Mesothelial cell of epicardium (in vitro differentiated cells): Measurements from ENCODE around the gene GPRC5B. TPM values are rescaled to one million over a fixed set of nuclear protein-coding genes. Genes with fewer than 3 reads are reported as not detected.

ENCODE experiments used
- DNase-seq, 2 experiments: peaks; one replicate each; pipeline ENCODE4 v3.0.0; 2021; ENCODE audit warnings: low spot score in 2 of 2; ENCODE audit not compliant: unreplicated experiment in 2 of 2
- H3K27ac Mint-ChIP-seq: 2 replicates; pipeline ENCODE4 v1.8.0; 2021; ENCODE audit warnings: mixed read lengths
- H3K27me3 Mint-ChIP-seq: 2 replicates; pipeline ENCODE4 v1.8.0; 2021; ENCODE audit warnings: low read depth, mixed read lengths
- H3K36me3 Mint-ChIP-seq: 2 replicates; pipeline ENCODE4 v1.8.0; 2021; ENCODE audit warnings: mixed read lengths
- H3K4me1 Mint-ChIP-seq: 2 replicates; pipeline ENCODE4 v1.8.0; 2021; ENCODE audit warnings: mixed read lengths
- H3K4me3 Mint-ChIP-seq: 2 replicates; pipeline ENCODE4 v1.8.0; 2021; ENCODE audit warnings: mild to moderate bottlenecking, moderate library complexity, mixed read lengths
- H3K9me3 Mint-ChIP-seq: 2 replicates; pipeline ENCODE4 v1.8.0; 2021; ENCODE audit warnings: mixed read lengths
- CTCF ChIP-seq: fragments of 200-600 bp; sonication (generic); IDR thresholded peaks from one replicate; pipeline ENCODE4 v1.5.0; 2021; ENCODE audit warnings: antibody characterized with exemption; ENCODE audit not compliant: unreplicated experiment
- total RNA-seq: library from RNA; stranded (reverse); gene quantifications from 3 replicates; pipeline ENCODE4 v1.2.1, GENCODE V29; 2021

GPRC5B gene
- total RNA-seq, 1 donor from 2014 or later, result 36.5 TPM

DNA sequence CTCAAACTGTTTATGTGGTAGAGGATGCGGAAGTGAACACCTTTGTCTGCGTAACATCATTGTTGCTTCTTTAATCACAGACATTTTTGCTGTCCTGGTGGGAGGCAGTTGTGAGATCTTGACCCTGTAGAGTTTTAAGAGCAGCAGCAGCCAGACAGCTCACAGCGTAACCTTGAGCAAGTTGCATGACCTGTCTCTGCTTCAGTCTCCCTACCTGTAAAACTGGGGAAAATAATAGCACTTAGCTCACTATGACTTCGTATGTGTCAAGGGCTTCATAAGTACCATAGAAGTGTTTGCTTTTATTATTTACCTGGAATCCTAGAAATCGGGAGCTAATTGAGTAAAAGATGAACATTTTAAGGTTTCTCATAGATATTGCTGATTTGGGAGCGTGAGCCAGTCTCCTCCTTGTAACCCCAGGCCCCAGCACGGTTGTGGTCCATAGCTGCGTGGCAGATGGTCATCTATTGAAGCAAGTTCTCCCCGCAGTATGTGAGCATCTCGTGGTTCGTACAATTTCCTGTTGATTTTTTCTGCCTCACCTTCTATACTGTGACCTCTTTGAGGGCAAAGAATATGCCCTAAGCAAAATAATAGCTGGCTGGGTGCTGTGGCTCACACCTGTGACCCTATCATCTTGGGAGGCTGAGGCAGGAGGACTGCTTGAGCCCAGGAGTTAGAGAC lies 34.4 kb downstream of the GPRC5B start:
- no peak for DNase-seq
- H3K27me3 Mint-ChIP-seq, result no peaks in the 10 kb centered on the region
- H3K4me3 Mint-ChIP-seq, result no peak overlapping the region
- TF ChIP-seq CTCF, result no peak
- no peak overlapping the region for H3K27ac Mint-ChIP-seq
- peaks cover 9% of the 10 kb centered on the region for H3K4me1 Mint-ChIP-seq
- H3K9me3 Mint-ChIP-seq, result no peaks in the 10 kb centered on the region
- no peaks in the 10 kb centered on the region for H3K36me3 Mint-ChIP-seq

GRCh38 chr16:19848756-19849155 lies 35.9 kb downstream of the GPRC5B start:
- Mint-ChIP-seq H3K27me3 (no peaks in the 10 kb centered on the region), H3K4me1 (peaks cover 7% of the 10 kb centered on the region), H3K4me3 (no peak overlapping the region), H3K36me3 (no peaks in the 10 kb centered on the region), H3K27ac (no peak overlapping the region), H3K9me3 (no peaks in the 10 kb centered on the region)
- no peak for DNase-seq
- TF ChIP-seq CTCF, result no peak

- no peak for TF ChIP-seq CTCF
- Mint-ChIP-seq H3K27ac (no peak overlapping the region), H3K36me3 (no peaks in the 10 kb centered on the region), H3K27me3 (no peaks in the 10 kb centered on the region), H3K9me3 (no peaks in the 10 kb centered on the region), H3K4me1 (peaks cover 4% of the 10 kb centered on the region), H3K4me3 (no peak overlapping the region)
- no peak for DNase-seq
Observed at GRCh38 chr16:19846436-19846835, 38.2 kb downstream of the GPRC5B start.

DNA sequence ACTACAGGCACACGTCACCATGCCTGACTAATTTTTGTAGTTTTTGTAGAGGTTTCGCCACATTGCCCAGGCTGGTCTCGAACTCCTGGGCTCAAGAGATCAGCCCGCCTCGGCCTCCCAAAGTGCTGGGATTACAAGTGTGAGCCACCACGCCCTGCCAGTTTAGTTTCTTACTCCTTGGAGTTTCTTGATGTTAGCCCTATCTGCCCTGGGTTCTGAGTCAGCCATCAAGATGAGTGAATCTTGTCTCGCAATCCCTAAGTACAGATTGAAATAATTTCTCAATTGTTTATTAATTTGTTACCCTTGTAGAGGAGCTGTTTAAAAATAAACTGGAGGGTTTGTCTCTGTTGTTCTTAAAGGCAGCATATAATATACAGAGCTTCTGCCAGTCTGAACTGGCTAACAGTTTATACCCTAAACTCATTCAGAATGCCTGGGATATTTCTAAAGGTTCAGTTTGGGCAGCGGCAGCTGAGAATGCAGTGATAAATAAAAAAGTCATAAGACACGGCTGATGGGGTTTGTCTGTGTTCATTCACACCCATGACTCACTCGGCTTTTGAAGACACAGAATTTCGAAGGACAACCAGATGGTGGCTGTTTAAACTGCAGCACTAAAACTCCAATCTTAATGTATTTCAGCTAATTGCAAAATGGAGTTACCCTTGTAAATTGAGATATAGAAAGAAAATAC lies 39.6 kb downstream of the GPRC5B start:
- no peaks in the 10 kb centered on the region for H3K36me3 Mint-ChIP-seq
- peaks cover 4% of the 10 kb centered on the region for H3K4me1 Mint-ChIP-seq
- no peak overlapping the region for H3K27ac Mint-ChIP-seq
- no peak for DNase-seq
- H3K27me3 Mint-ChIP-seq, result no peaks in the 10 kb centered on the region
- no peak overlapping the region for H3K4me3 Mint-ChIP-seq
- TF ChIP-seq CTCF, result no peak
- H3K9me3 Mint-ChIP-seq, result no peaks in the 10 kb centered on the region

- no peaks in the 10 kb centered on the region for H3K36me3 Mint-ChIP-seq
- H3K9me3 Mint-ChIP-seq, result no peaks in the 10 kb centered on the region
- H3K4me1 Mint-ChIP-seq, result peaks cover 4% of the 10 kb centered on the region
- no peak overlapping the region for H3K4me3 Mint-ChIP-seq
- H3K27ac Mint-ChIP-seq, result no peak overlapping the region
- no peak for DNase-seq
- TF ChIP-seq CTCF, result no peak
- H3K27me3 Mint-ChIP-seq, result no peaks in the 10 kb centered on the region
Observed at GRCh38 chr16:19843371-19843770, 41.3 kb downstream of the GPRC5B start.
